Fibroblast of the conjunctiva (primary cell): Measurements from ENCODE around the gene ALOX15.
"Not testable (repeated sequence)": the region's sequence is repeated elsewhere in the genome, so short reads cannot be mapped to it uniquely, and the experiment has no call there.

Experiments
- DNase-seq: peaks from one replicate; pipeline ENCODE4 v3.0.0-alpha.2; 2010; ENCODE audit warnings: low read depth

The ALOX15 gene

GRCh38 chr17:4617090-4617489 is 24.4 kb downstream of the ALOX15 start:
- no peak for DNase-seq

GRCh38 chr17:4616476-4616875 is 25.0 kb downstream of the ALOX15 start:
- no peak for DNase-seq

- no peak for DNase-seq
Measured at GRCh38 chr17:4610656-4611055, 30.8 kb downstream of the ALOX15 start.

GRCh38 chr17:4610162-4610561 is 31.3 kb downstream of the ALOX15 start:
- DNase-seq = no peak

GRCh38 chr17:4609761-4610160 is 31.7 kb downstream of the ALOX15 start:
- DNase-seq = no peak

GRCh38 chr17:4607773-4608187 is 33.7 kb downstream of the ALOX15 start:
- no peak for DNase-seq

GRCh38 chr17:4607261-4607741 is 34.2 kb downstream of the ALOX15 start:
- DNase-seq = no peak

GRCh38 chr17:4605826-4606225 is 35.7 kb downstream of the ALOX15 start:
- no peak for DNase-seq

GRCh38 chr17:4604736-4605135 is 36.7 kb downstream of the ALOX15 start:
- DNase-seq = not testable (repeated sequence)

- peak; percentile 70 for DNase-seq
Measured at GRCh38 chr17:4604111-4604644, 37.3 kb downstream of the ALOX15 start.

GRCh38 chr17:4602041-4602440 is 39.4 kb downstream of the ALOX15 start:
- DNase-seq = no peak

GRCh38 chr17:4601326-4601725 is 40.2 kb downstream of the ALOX15 start:
- DNase-seq = no peak

GRCh38 chr17:4600563-4600962 is 40.9 kb downstream of the ALOX15 start:
- DNase-seq = no peak

- DNase-seq = peak; percentile 22
Measured at GRCh38 chr17:4599505-4600281, 41.8 kb downstream of the ALOX15 start.

- DNase-seq = peak; percentile 33
Measured at GRCh38 chr17:4598776-4599504, 42.5 kb downstream of the ALOX15 start.

- no peak for DNase-seq
Measured at GRCh38 chr17:4597975-4598374, 43.5 kb downstream of the ALOX15 start.

- DNase-seq = no peak
Measured at GRCh38 chr17:4596636-4597380, 44.7 kb downstream of the ALOX15 start.

GRCh38 chr17:4595685-4596342 is 45.7 kb downstream of the ALOX15 start:
- not testable (repeated sequence) for DNase-seq

- DNase-seq = no peak
Measured at GRCh38 chr17:4594931-4595684, 46.4 kb downstream of the ALOX15 start.

- DNase-seq = no peak
Measured at GRCh38 chr17:4594406-4594805, 47.1 kb downstream of the ALOX15 start.

GRCh38 chr17:4593021-4593421 is 48.5 kb downstream of the ALOX15 start:
- no peak for DNase-seq
